Brain microvascular endothelial cell (primary cell): ENCODE measurements around the gene FGD5.

ENCODE experiments used
- DNase-seq: peaks from one replicate; pipeline ENCODE4 v3.0.0-alpha.2; 2020
- H3K27ac ChIP-seq: fragments of 250-450 bp; sonication (Bioruptor Pico); 2 replicates; pipeline ENCODE4 v1.5.1; 2020; ENCODE audit warnings: mild to moderate bottlenecking, moderate library complexity
- H3K27me3 ChIP-seq: fragments of 250-450 bp; sonication (Bioruptor Pico); replicated peaks from 2 replicates; pipeline ENCODE4 v1.5.1; 2020; ENCODE audit warnings: mild to moderate bottlenecking
- H3K36me3 ChIP-seq: fragments of 250-450 bp; sonication (Bioruptor Pico); replicated peaks from 2 replicates; pipeline ENCODE4 v1.5.1; 2020; ENCODE audit warnings: mild to moderate bottlenecking
- H3K4me3 ChIP-seq: 2 replicates; pipeline ENCODE4 v1.5.1; 2011; ENCODE audit warnings: low read depth, mild to moderate bottlenecking, control low read depth, low read length, moderate library complexity
- CTCF ChIP-seq: IDR thresholded peaks from 2 replicates; pipeline ENCODE4 v1.5.1; 2011; ENCODE audit warnings: low read depth, mild to moderate bottlenecking, moderate library complexity, low read length, control low read depth, inconsistent platforms; ENCODE audit errors: missing control alignments
- in situ Hi-C: cut with HindIII; loops from 2 replicates; pipeline ENCODE4 v1.10.0; 2017; ENCODE audit warnings: low sequenced_read_pairs, low pct_ligation_motif_present

FGD5 gene

GRCh38 chr3:14857506-14857905, 38.7 kb downstream of the FGD5 start:
- DNase-seq: no peak
- in situ Hi-C loops: no loop called here
- Histone ChIP-seq H3K4me3 (no peak overlapping the region), H3K27me3 (no peaks in the 10 kb centered on the region), H3K36me3 (no peaks in the 10 kb centered on the region), H3K27ac (no peak overlapping the region)
- TF ChIP-seq CTCF: no peak

GRCh38 chr3:14858105-14858504, 39.3 kb downstream of the FGD5 start:
- no peak for DNase-seq
- H3K4me3 ChIP-seq: no peak overlapping the region
- no peaks in the 10 kb centered on the region for H3K27me3 ChIP-seq
- no peak for TF ChIP-seq CTCF
- no peak overlapping the region for H3K27ac ChIP-seq
- in situ Hi-C loops: no loop called here
- H3K36me3 ChIP-seq: no peaks in the 10 kb centered on the region

GRCh38 chr3:14859880-14860279, 41.1 kb downstream of the FGD5 start:
- DNase-seq: no peak
- no peak for TF ChIP-seq CTCF
- no peak overlapping the region for H3K27ac ChIP-seq
- H3K4me3 ChIP-seq: no peak overlapping the region
- no peaks in the 10 kb centered on the region for H3K36me3 ChIP-seq
- no peaks in the 10 kb centered on the region for H3K27me3 ChIP-seq
- in situ Hi-C loops: no loop called here

- in situ Hi-C loops: no loop called here
- Histone ChIP-seq H3K4me3 (no peak overlapping the region), H3K36me3 (no peaks in the 10 kb centered on the region), H3K27me3 (no peaks in the 10 kb centered on the region), H3K27ac (no peak overlapping the region)
- no peak for TF ChIP-seq CTCF
- no peak for DNase-seq
Measured at GRCh38 chr3:14861031-14861430, 42.3 kb downstream of the FGD5 start.

GRCh38 chr3:14861446-14862302, 42.9 kb downstream of the FGD5 start:
- TF ChIP-seq CTCF: no peak
- Histone ChIP-seq H3K27ac (no peak overlapping the region), H3K27me3 (no peaks in the 10 kb centered on the region), H3K4me3 (no peak overlapping the region), H3K36me3 (no peaks in the 10 kb centered on the region)
- no peak for DNase-seq
- in situ Hi-C loops: no loop called here

- in situ Hi-C loops: no loop called here
- H3K36me3 ChIP-seq: no peaks in the 10 kb centered on the region
- no peak overlapping the region for H3K27ac ChIP-seq
- TF ChIP-seq CTCF: no peak
- H3K27me3 ChIP-seq: no peaks in the 10 kb centered on the region
- H3K4me3 ChIP-seq: no peak overlapping the region
- no peak for DNase-seq
Measured at GRCh38 chr3:14862303-14862660, 43.5 kb downstream of the FGD5 start.
